ENCODE measurements around the gene TTBK1.

DNA sequence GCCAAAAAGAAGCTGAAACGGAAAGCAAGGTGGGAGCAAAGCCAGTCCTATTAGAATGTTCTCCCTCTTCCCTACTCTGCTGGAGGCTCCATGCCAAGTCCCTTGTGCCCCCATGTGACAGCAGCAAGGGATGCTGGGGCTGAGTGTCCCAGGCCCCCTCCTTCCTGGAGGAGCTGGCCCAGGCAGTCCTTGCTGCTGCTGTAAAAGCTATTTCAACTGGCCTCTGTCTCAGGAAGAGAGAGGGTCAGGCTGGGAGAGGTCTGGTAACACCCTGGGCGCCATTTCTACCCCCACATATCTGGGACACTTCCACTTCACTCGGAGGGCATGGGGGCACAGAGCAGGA is 25.0 kb downstream of the TTBK1 start:
- TF ChIP-seq CTCF (IDR thresholded peaks at IDR 0.05) (no peak), POLR2A (IDR thresholded peaks at IDR 0.05) (no peak)
